Measurements from ENCODE around the gene LMTK2. TPM values are rescaled to one million over a fixed set of nuclear protein-coding genes. Genes with fewer than 3 reads are reported as not detected.

The LMTK2 gene
- total RNA-seq, 1 experiment from 2014 or later: 17.8 TPM

GRCh38 chr7:98228801-98229200 lies 122.1 kb downstream of the LMTK2 start:
- H3K27me3 ChIP-seq (ENCODE audit: insufficient read depth, low read length): no peaks in the 10 kb centered on the region
- H4K20me1 ChIP-seq (ENCODE audit: insufficient read depth): no peaks in the 10 kb centered on the region
- DNase-seq (ENCODE audit: low read depth, low spot score) (no peak), ATAC-seq (no peak)
- no peaks in the 10 kb centered on the region for H3K79me2 ChIP-seq (ENCODE audit: insufficient read depth, low read length)
- ChIA-PET POLR2A (no interaction called here), CTCF (no interaction called here), RAD21 (ENCODE audit: low non-redundant PET in 1 of 2, low total read pairs in 2 of 2, uncharacterized antibody in 2 of 2, unreplicated experiment in 2 of 2) (no interaction called here)
- no peak overlapping the region for H3K4me2 ChIP-seq (ENCODE audit: low read length)
- TF ChIP-seq FOSL1 (IDR thresholded peaks at IDR 0.05; ENCODE audit: low read depth): no peak
- TF ChIP-seq EZH2phosphoT487 (IDR thresholded peaks at IDR 0.05; ENCODE audit: borderline replicate concordance): no peak
- TF ChIP-seq JUND (IDR thresholded peaks at IDR 0.05): no peak
- no peak for TF ChIP-seq CTCF (IDR thresholded peaks at IDR 0.05 in 2 of 3, conservative IDR thresholded peaks at IDR 0.05 in 1 of 3; ENCODE audit: borderline replicate concordance in 1 of 3, insufficient read depth in 1 of 3, low read depth in 2 of 3, low read length in 2 of 3)
- no TSS peak for BruUV-seq (replicated peaks)
- H3K27ac ChIP-seq (ENCODE audit: low read depth, low read length): no peak overlapping the region
- H3K9me3 ChIP-seq (ENCODE audit: control insufficient read depth in 1 of 2, insufficient read depth in 1 of 2, low read depth in 1 of 2, low read length in 2 of 2): no peaks in the 10 kb centered on the region
- no peaks in the 10 kb centered on the region for H3K4me1 ChIP-seq (ENCODE audit: control insufficient read depth in 1 of 2, insufficient read depth in 2 of 2, low read length in 2 of 2)
- intact Hi-C loops (cut with micrococcal nuclease): no loop called here
- H2AFZ ChIP-seq (ENCODE audit: low read depth, low read length, poor library complexity, severe bottlenecking): no peak overlapping the region
- no peaks in the 10 kb centered on the region for H3K9me2 ChIP-seq (ENCODE audit: insufficient read depth)
- H3K36me3 ChIP-seq (ENCODE audit: control insufficient read depth in 1 of 2, insufficient read depth in 2 of 2, low read length in 2 of 2): no peaks in the 10 kb centered on the region
- no peak overlapping the region for H3K4me3 ChIP-seq (replicated peaks in 1 of 2; ENCODE audit: low read depth in 1 of 2, low read length in 2 of 2)
- H3K9ac ChIP-seq (ENCODE audit: low read length): no peak overlapping the region

GRCh38 chr7:98229441-98229840 lies 122.8 kb downstream of the LMTK2 start:
- Histone ChIP-seq H4K20me1 (ENCODE audit: insufficient read depth) (no peaks in the 10 kb centered on the region), H3K27ac (ENCODE audit: low read depth, low read length) (no peak overlapping the region), H3K9ac (ENCODE audit: low read length) (no peak overlapping the region), H3K9me2 (ENCODE audit: insufficient read depth) (no peaks in the 10 kb centered on the region), H3K4me3 (replicated peaks in 1 of 2; ENCODE audit: low read depth in 1 of 2, low read length in 2 of 2) (no peak overlapping the region), H3K36me3 (ENCODE audit: control insufficient read depth in 1 of 2, insufficient read depth in 2 of 2, low read length in 2 of 2) (no peaks in the 10 kb centered on the region), H3K9me3 (ENCODE audit: control insufficient read depth in 1 of 2, insufficient read depth in 1 of 2, low read depth in 1 of 2, low read length in 2 of 2) (no peaks in the 10 kb centered on the region), H3K79me2 (ENCODE audit: insufficient read depth, low read length) (no peaks in the 10 kb centered on the region), H3K27me3 (ENCODE audit: insufficient read depth, low read length) (no peaks in the 10 kb centered on the region), H3K4me2 (ENCODE audit: low read length) (no peak overlapping the region), H2AFZ (ENCODE audit: low read depth, low read length, poor library complexity, severe bottlenecking) (no peak overlapping the region), H3K4me1 (ENCODE audit: control insufficient read depth in 1 of 2, insufficient read depth in 2 of 2, low read length in 2 of 2) (no peaks in the 10 kb centered on the region)
- intact Hi-C loops (cut with micrococcal nuclease): no loop called here
- ChIA-PET CTCF (no interaction called here), POLR2A (no interaction called here), RAD21 (ENCODE audit: low non-redundant PET in 1 of 2, low total read pairs in 2 of 2, uncharacterized antibody in 2 of 2, unreplicated experiment in 2 of 2) (no interaction called here)
- TF ChIP-seq SRF (IDR thresholded peaks at IDR 0.05; ENCODE audit: low read depth): no peak
- no peak for TF ChIP-seq CTCF (IDR thresholded peaks at IDR 0.05 in 2 of 3, conservative IDR thresholded peaks at IDR 0.05 in 1 of 3; ENCODE audit: borderline replicate concordance in 1 of 3, insufficient read depth in 1 of 3, low read depth in 2 of 3, low read length in 2 of 3)
- TF ChIP-seq SIN3A (IDR thresholded peaks at IDR 0.05; ENCODE audit: low read depth): no peak
- TF ChIP-seq REST (IDR thresholded peaks at IDR 0.05; ENCODE audit: low read depth): no peak
- TF ChIP-seq ZNF274 (IDR thresholded peaks at IDR 0.05; ENCODE audit: low read depth, low read length): no peak
- TF ChIP-seq ATF3 (IDR thresholded peaks at IDR 0.05): no peak
- TF ChIP-seq FOSL1 (IDR thresholded peaks at IDR 0.05; ENCODE audit: low read depth): no peak
- TF ChIP-seq EGR1 (IDR thresholded peaks at IDR 0.05; ENCODE audit: low read depth): no peak
- ATAC-seq: no peak
- no TSS peak for BruUV-seq (replicated peaks)
- no peak for DNase-seq (ENCODE audit: low read depth, low spot score)

Data from HCT116 (cell line).